ENCODE measurements around the gene MAPK12. TPM values are rescaled to one million over a fixed set of nuclear protein-coding genes. Genes with fewer than 3 reads are reported as not detected.

MAPK12 gene
- total and polyA plus RNA-seq, 9 donors, result 0.87 to 35.3 (median 23.3) TPM

GRCh38 chr22:50222508-50222907 is 39.0 kb downstream of the MAPK12 start:
- peaks cover 4% of the 10 kb centered on the region for H3K4me1 ChIP-seq (ENCODE audit: insufficient read depth)
- H3K4me3 ChIP-seq, result no peak overlapping the region
- no peaks in the 10 kb centered on the region for H3K36me3 ChIP-seq
- DNase-seq, result no peak
- TF ChIP-seq CTCF (IDR thresholded peaks at IDR 0.05), result no peak
- no peak for TF ChIP-seq EP300 (IDR thresholded peaks at IDR 0.05)
- no peak for TF ChIP-seq POLR2A (IDR thresholded peaks at IDR 0.05)
- no peaks in the 10 kb centered on the region for H3K9me3 ChIP-seq
- H3K27ac ChIP-seq, result no peak overlapping the region
- no peaks in the 10 kb centered on the region for H3K27me3 ChIP-seq
- intact Hi-C loops (cut with DNase I), result no loop called here
- 77 to 89% (median 80%) methylated on average over 7 to 8 of the region's 8 CpGs for WGBS, 3 donors

DNA sequence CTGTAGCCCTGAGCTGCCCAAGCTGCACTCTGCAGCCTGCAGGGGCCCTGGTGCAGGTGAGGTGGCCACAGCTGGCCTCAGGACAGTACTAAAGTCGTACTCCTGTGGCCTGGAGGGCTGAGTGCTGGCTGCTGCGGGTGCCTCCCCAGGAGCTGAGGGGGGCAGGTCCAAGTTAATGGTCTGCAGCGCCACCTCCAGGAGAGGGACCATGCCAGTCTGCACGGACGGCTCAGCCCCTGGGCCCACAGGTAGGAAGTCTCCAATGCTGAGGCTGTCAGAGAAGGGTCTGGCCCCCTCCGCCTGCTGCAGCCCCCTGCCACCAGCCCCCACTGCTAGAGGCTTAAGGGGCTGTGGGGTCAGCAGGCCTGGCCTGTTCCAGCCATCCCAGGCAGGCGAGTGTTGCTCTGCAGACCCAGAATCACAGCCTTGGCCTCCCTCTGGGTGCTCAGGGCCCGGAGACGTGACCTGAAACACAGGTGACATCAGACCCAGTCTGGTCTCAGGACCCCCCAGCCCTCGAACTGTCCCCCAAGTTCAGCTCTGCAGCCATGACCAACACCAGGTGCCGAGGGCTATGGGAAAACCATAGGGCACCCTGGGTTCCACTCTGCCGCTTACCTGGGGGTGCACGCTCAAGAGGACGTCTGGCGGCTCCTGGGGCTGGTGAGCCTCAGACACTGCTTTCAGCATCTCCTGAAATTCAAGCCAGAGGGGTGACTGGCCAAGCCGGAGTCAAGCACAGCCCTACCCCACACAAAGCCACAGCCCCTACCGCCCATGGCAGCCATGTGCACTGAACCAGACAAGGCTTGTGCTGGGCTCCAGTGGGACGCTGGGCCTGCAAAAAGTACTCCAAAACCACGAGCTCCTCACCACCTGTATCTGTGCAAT is 39.8 kb downstream of the MAPK12 start:
- no peak overlapping the region for H3K4me3 ChIP-seq
- H3K27me3 ChIP-seq, result no peaks in the 10 kb centered on the region
- H3K27ac ChIP-seq, result no peak overlapping the region
- intact Hi-C loops (cut with DNase I), result no loop called here
- 82 to 90% (median 88%) methylated on average over 15 to 19 of the region's 19 CpGs for WGBS, 3 donors
- H3K9me3 ChIP-seq, result no peaks in the 10 kb centered on the region
- no peak for DNase-seq
- no peaks in the 10 kb centered on the region for H3K36me3 ChIP-seq
- TF ChIP-seq POLR2A (IDR thresholded peaks at IDR 0.05) (no peak), EP300 (IDR thresholded peaks at IDR 0.05) (no peak), CTCF (IDR thresholded peaks at IDR 0.05) (no peak)
- H3K4me1 ChIP-seq (ENCODE audit: insufficient read depth), result peaks cover 4% of the 10 kb centered on the region

- no peak overlapping the region for H3K27ac ChIP-seq
- no peak overlapping the region for H3K4me3 ChIP-seq
- H3K27me3 ChIP-seq, result no peaks in the 10 kb centered on the region
- H3K9me3 ChIP-seq, result no peaks in the 10 kb centered on the region
- intact Hi-C loops (cut with DNase I), result no loop called here
- 87 to 90% (median 87%) methylated on average over 45 of the region's 45 CpGs for WGBS, 3 donors
- peak in 1 of 5 donors; percentile 33 for DNase-seq
- TF ChIP-seq EP300 (IDR thresholded peaks at IDR 0.05) (no peak), POLR2A (IDR thresholded peaks at IDR 0.05) (no peak), CTCF (IDR thresholded peaks at IDR 0.05) (no peak)
- H3K36me3 ChIP-seq, result no peaks in the 10 kb centered on the region
- H3K4me1 ChIP-seq (ENCODE audit: insufficient read depth), result peaks cover 4% of the 10 kb centered on the region
These were observed 40.7 kb downstream of the MAPK12 start for GRCh38 chr22:50220603-50221409.

DNA sequence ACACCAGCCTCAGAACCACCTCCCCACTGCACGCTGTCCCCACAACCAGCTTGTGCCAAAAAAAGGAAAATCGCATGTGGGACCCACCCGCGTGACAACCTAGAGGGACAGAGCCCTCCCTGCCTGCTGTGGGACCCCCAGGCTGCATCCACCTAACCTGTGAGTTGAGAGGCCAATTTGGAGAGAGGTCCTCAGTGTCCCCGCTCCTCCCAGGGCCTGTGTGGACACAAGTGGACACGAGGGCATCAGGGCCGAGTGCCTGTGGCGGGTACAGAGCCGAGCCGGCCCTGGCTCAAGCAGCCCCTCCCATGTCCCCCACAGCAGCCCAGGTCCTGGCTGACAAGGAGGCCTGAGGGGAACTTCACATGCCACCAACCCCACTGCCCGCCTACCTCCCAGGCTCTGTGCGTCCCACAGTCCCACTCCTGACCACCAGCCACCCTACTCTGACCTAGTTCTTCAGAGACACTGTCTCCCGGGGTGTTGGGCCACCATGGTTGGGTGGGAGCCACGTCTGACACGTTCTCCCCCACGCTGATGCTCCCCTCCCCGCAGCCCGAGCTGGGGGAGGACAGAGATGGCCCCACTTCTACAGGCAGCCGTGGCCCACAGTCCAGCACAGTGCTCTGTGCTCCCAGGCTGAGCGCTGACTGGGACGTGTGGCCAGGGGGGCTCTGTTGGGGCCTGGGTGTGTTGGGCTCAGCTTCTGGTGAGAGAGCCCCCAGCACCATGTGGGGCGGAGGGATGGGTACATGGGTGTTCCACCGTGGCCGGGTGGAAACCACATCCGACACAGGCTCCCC is 41.5 kb downstream of the MAPK12 start:
- Histone ChIP-seq H3K36me3 (no peaks in the 10 kb centered on the region), H3K9me3 (no peaks in the 10 kb centered on the region), H3K4me3 (no peak overlapping the region), H3K4me1 (ENCODE audit: insufficient read depth) (peaks cover 4% of the 10 kb centered on the region), H3K27me3 (no peaks in the 10 kb centered on the region), H3K27ac (no peak overlapping the region)
- intact Hi-C loops (cut with DNase I), result loop anchor here in 1 of 4 donors (5.0 kb wide), 1 partner anchor 73 kb away; no protein-coding TSS in a partner anchor
- 66 to 72% (median 72%) methylated on average over 20 to 25 of the region's 25 CpGs for WGBS, 3 donors
- peak in 1 of 5 donors; percentile 31 for DNase-seq
- no peak for TF ChIP-seq POLR2A (IDR thresholded peaks at IDR 0.05)
- TF ChIP-seq EP300 (IDR thresholded peaks at IDR 0.05), result no peak
- no peak for TF ChIP-seq CTCF (IDR thresholded peaks at IDR 0.05)
